Activated naive CD4-positive, alpha-beta T cell treated with anti-CD3 and anti-CD28 coated beads, Interleukin-2, amount 10 ng/mL, durations not matched to agents 7 days and 5 days (primary cell): Measurements from ENCODE around the gene DCLK1.

Experiments used
- CTCF ChIA-PET: fragments of 350-600 bp; sonication (Branson Sonifier 250); formaldehyde crosslinking; loops from one replicate; lab custom pipeline; 2021; ENCODE audit warnings: antibody characterized with exemption; lab: Charles Lee
- DNase-seq: peaks from one replicate; pipeline ENCODE4 v3.0.0-alpha.2; 2020
- H3K27ac Mint-ChIP-seq: one replicate; pipeline ENCODE4 v1.8.0; 2021; ENCODE audit warnings: mild to moderate bottlenecking, moderate library complexity, mixed read lengths
- H3K27me3 Mint-ChIP-seq: one replicate; pipeline ENCODE4 v1.8.0; 2021; ENCODE audit warnings: mild to moderate bottlenecking, mixed read lengths
- H3K36me3 Mint-ChIP-seq: one replicate; pipeline ENCODE4 v1.8.0; 2021; ENCODE audit warnings: mixed read lengths
- H3K4me1 Mint-ChIP-seq: one replicate; pipeline ENCODE4 v1.8.0; 2021; ENCODE audit warnings: mixed read lengths
- H3K4me3 Mint-ChIP-seq: one replicate; pipeline ENCODE4 v1.8.0; 2021; ENCODE audit warnings: mild to moderate bottlenecking, moderate library complexity, mixed read lengths
- H3K9me3 Mint-ChIP-seq: one replicate; pipeline ENCODE4 v1.8.0; 2021; ENCODE audit warnings: mixed read lengths

Gene DCLK1

GRCh38 chr13:35908226-35908625, 223.0 kb downstream of the DCLK1 start:
- Mint-ChIP-seq H3K4me3 (no peak overlapping the region), H3K9me3 (peaks cover 4% of the 10 kb centered on the region), H3K4me1 (no peaks in the 10 kb centered on the region), H3K27me3 (no peaks in the 10 kb centered on the region), H3K27ac (no peak overlapping the region), H3K36me3 (no peaks in the 10 kb centered on the region)
- DNase-seq = no peak
- CTCF ChIA-PET = no interaction called here

GRCh38 chr13:35906636-35907035, 224.5 kb downstream of the DCLK1 start:
- Mint-ChIP-seq H3K27ac (no peak overlapping the region), H3K9me3 (peaks cover 4% of the 10 kb centered on the region), H3K4me1 (no peaks in the 10 kb centered on the region), H3K36me3 (no peaks in the 10 kb centered on the region), H3K4me3 (no peak overlapping the region), H3K27me3 (no peaks in the 10 kb centered on the region)
- CTCF ChIA-PET = no interaction called here
- DNase-seq = no peak

GRCh38 chr13:35903075-35903474, 228.1 kb downstream of the DCLK1 start:
- CTCF ChIA-PET = no interaction called here
- Mint-ChIP-seq H3K4me1 (no peaks in the 10 kb centered on the region), H3K27me3 (no peaks in the 10 kb centered on the region), H3K9me3 (no peaks in the 10 kb centered on the region), H3K36me3 (no peaks in the 10 kb centered on the region), H3K4me3 (no peak overlapping the region), H3K27ac (no peak overlapping the region)
- DNase-seq = no peak

DNA sequence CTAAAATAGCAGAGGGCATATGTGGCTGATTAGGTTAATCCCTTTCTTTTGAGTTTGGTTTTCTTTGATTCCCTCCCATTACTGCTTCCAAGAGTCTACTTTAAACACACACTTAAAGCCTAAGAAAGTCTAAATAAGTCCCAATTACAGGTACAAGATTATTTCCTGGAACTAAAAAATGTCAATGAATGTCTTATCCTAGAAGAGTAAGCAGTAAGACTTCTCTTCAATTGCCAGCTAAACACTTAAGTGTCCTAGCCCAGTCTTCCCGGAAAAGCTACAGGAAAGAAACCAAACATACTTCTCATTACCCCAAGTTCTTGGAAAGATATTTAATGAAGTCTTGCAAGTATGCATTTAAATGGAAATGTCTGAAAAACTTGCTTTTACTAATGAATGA, 233.1 kb downstream of the DCLK1 start:
- Mint-ChIP-seq H3K4me1 (no peaks in the 10 kb centered on the region), H3K27me3 (no peaks in the 10 kb centered on the region), H3K9me3 (peaks cover 2% of the 10 kb centered on the region), H3K36me3 (no peaks in the 10 kb centered on the region), H3K4me3 (no peak overlapping the region), H3K27ac (no peak overlapping the region)
- CTCF ChIA-PET = no interaction called here
- no peak for DNase-seq

DNA sequence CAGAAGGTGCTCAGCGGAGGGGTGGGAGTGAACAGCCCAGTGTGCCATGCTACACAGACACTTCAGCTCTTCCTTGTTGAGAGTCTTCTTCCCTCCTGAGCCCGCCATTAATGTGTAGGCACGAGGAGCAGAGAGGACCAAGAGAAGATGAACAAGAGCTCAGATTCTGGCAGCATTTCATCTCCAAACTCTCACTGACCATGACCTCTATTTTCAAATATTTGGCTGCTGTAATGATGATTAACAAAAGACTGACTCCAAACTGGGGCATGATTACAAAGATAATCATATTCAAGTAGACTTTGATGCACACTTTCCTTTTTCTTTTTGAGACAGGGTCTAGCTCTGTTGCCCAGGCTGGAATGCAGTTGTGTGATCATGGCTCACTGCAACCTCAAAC, 236.5 kb downstream of the DCLK1 start:
- H3K4me3 Mint-ChIP-seq = no peak overlapping the region
- H3K36me3 Mint-ChIP-seq = no peaks in the 10 kb centered on the region
- peaks cover 2% of the 10 kb centered on the region for H3K9me3 Mint-ChIP-seq

GRCh38 chr13:35892837-35893814, 238.1 kb downstream of the DCLK1 start:
- Mint-ChIP-seq H3K27me3 (no peaks in the 10 kb centered on the region), H3K4me1 (no peaks in the 10 kb centered on the region), H3K4me3 (no peak overlapping the region), H3K36me3 (no peaks in the 10 kb centered on the region), H3K27ac (no peak overlapping the region), H3K9me3 (peaks cover 2% of the 10 kb centered on the region)
- CTCF ChIA-PET = no interaction called here
- DNase-seq = no peak

More for the DNA sequence above, 236.5 kb downstream of the DCLK1 start:
- no peak overlapping the region for H3K27ac Mint-ChIP-seq
- H3K27me3 Mint-ChIP-seq = no peaks in the 10 kb centered on the region
- H3K4me1 Mint-ChIP-seq = no peaks in the 10 kb centered on the region
- CTCF ChIA-PET = interaction anchor here (0.5 kb wide), 1 partner anchor 727 kb away, joined by 3 read pairs; no protein-coding TSS in a partner anchor
- no peak for DNase-seq

DNA sequence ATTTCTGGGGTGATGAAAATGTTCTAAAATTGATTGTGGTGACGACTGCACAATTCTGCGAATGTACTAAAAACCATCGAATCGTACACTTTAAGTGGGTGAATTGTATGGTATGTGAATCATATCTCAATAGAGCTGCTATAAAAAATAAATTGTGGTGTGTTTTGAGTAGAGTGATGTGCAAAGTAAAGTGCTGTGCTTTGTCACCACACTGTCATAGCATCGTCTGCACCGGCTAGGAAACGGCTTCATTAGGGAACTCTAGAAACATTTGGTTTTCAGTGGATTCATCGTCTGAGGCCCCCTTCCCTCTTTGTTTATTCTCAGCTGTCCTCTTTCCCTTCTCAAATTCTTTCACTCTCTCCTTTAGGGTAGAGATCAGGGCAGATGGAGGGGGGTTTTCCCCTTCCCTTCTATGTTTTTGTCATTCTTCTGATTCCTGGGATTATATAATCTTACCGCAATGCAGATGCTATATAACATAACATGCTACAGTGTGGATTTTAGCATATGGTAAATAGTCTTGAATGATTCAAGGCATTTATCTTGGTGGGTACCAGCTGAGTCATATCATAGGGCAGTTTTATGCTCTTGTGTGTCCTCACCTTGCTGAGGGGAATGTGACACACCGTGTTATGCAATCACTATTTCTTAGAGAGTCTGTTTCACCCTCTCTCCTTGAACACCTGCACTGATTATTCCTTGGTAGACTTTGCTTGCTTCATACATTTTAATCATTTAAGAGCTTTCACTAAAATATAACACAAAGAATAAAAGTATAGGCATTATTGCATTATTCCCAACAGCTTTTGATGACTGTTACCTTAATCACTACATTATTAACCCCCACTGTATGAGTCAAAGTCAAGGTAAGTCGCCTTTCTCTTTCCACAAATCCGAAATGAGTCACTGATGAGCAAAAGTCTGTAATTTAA, 239.4 kb downstream of the DCLK1 start:
- CTCF ChIA-PET = no interaction called here
- no peaks in the 10 kb centered on the region for H3K36me3 Mint-ChIP-seq
- peaks cover 1% of the 10 kb centered on the region for H3K9me3 Mint-ChIP-seq
- H3K4me3 Mint-ChIP-seq = no peak overlapping the region
- H3K27ac Mint-ChIP-seq = no peak overlapping the region
- no peaks in the 10 kb centered on the region for H3K4me1 Mint-ChIP-seq
- H3K27me3 Mint-ChIP-seq = no peaks in the 10 kb centered on the region
- no peak for DNase-seq

GRCh38 chr13:35889560-35889959, 241.6 kb downstream of the DCLK1 start:
- Mint-ChIP-seq H3K4me3 (no peak overlapping the region), H3K27me3 (no peaks in the 10 kb centered on the region), H3K36me3 (no peaks in the 10 kb centered on the region), H3K9me3 (no peaks in the 10 kb centered on the region), H3K4me1 (no peaks in the 10 kb centered on the region), H3K27ac (no peak overlapping the region)
- CTCF ChIA-PET = no interaction called here
- DNase-seq = no peak

DNA sequence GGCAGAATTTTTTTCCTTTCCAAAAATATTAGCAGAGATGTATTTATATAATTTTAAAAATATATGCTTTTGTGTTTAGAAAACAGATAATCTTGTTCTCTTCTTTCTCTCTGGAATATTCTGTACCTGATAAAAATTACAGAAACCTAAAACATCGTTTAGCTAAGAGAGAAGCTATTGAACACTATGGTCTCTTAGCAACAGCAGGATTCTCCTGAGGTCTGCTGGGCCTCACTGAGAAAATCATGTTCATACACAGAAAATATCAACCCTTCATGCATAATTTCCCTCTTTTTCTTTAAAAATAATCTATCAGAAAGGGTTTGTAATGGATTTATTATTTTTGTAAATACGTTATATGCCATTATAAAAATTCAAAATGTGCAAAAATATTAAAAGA, 242.2 kb downstream of the DCLK1 start:
- no peaks in the 10 kb centered on the region for H3K9me3 Mint-ChIP-seq
- no peaks in the 10 kb centered on the region for H3K4me1 Mint-ChIP-seq
- no peak overlapping the region for H3K27ac Mint-ChIP-seq
- no peak for DNase-seq
- H3K4me3 Mint-ChIP-seq = no peak overlapping the region
- H3K27me3 Mint-ChIP-seq = no peaks in the 10 kb centered on the region
- no peaks in the 10 kb centered on the region for H3K36me3 Mint-ChIP-seq
- CTCF ChIA-PET = no interaction called here

DNA sequence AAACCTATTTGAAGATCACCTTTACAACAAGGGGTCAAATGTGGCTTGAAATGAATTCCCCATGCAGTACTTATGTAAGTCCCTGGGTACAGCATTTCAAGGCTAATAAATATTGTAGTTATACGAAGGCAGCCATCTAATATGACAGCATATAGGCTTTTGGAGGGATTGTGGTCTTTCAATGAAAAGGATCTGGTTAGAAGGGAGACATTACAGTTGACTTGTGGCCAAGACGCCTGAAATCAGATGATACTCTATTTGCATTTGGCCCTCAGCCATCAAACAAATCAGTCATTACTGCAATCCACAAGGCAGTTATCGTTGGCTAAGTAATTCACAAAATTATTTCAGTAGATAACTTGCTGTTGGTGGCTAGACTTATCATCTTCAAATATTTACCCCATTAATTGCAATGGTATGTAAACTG, 242.7 kb downstream of the DCLK1 start:
- Mint-ChIP-seq H3K4me1 (no peaks in the 10 kb centered on the region), H3K4me3 (no peak overlapping the region), H3K9me3 (no peaks in the 10 kb centered on the region), H3K27me3 (no peaks in the 10 kb centered on the region), H3K36me3 (no peaks in the 10 kb centered on the region), H3K27ac (no peak overlapping the region)
- DNase-seq = no peak
- CTCF ChIA-PET = no interaction called here

DNA sequence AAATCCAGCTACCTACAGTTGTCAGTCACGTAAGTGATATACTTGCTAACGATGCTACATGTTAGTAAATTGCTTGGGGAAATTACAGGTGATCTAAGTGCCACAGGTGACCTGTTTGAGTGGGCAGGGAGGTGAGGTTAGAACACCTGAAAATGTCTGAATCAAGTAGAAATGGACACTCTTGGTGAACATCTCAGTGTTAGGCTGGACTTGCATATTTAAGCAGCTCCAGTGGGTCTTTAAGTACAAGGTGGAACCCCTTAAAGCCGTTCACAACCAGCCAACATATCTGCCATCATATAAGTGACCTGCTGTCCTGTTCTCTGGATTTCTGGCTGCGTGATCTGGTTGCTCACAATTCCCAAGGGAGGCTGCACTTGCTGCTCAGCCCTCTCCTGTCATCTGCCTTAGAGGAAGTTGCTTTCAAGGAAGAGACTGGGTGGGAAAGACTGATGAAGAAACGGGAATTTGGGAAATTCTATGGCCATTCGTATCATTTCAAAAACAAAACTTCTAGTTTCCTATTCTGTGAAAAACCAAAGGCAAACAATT, 244.0 kb downstream of the DCLK1 start:
- H3K4me1 Mint-ChIP-seq = no peaks in the 10 kb centered on the region
- H3K27me3 Mint-ChIP-seq = no peaks in the 10 kb centered on the region
- no peak for DNase-seq
- H3K36me3 Mint-ChIP-seq = no peaks in the 10 kb centered on the region
- H3K9me3 Mint-ChIP-seq = peaks cover 3% of the 10 kb centered on the region
- no peak overlapping the region for H3K4me3 Mint-ChIP-seq
- CTCF ChIA-PET = no interaction called here
- H3K27ac Mint-ChIP-seq = no peak overlapping the region

DNA sequence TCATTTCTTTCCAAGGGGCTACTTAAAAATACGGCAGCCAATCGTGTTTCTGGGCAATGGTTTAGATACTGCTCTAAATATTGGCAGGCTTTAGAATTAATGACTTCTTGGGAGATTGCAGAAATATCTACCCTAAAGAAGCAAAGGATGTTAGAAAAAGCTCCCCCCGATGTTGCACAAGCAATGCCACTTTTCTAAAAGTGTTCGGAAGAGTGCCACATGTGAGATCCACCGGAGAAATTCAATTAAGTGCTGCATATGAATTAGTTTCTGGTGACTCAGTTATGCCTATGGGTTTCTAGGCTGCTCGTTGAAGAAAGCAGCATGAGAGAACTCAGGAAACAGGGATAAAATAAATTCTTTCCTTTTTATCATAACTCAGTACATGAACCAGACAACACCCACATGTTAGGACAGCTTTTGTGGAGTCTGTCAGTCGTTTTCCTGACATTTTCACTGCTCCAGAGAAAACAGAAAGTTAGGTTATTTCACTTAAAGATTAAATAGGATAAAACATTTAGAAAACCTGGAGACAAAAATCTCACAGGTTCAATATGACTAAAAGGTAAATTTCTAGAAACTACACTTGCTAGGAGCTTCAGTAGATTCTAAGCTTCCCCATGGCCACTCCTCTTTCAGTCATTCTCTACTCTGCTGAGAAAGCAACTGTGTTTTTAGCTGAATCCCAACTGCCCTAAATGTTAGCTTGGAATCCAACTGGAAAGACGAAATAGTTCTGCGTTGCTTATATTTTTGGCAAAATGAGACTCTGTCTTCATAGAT, 244.7 kb downstream of the DCLK1 start:
- Mint-ChIP-seq H3K9me3 (peaks cover 3% of the 10 kb centered on the region), H3K36me3 (no peaks in the 10 kb centered on the region), H3K27me3 (no peaks in the 10 kb centered on the region), H3K27ac (no peak overlapping the region), H3K4me3 (no peak overlapping the region), H3K4me1 (no peaks in the 10 kb centered on the region)
- DNase-seq = no peak
- CTCF ChIA-PET = no interaction called here

- Mint-ChIP-seq H3K27me3 (no peaks in the 10 kb centered on the region), H3K9me3 (peaks cover 3% of the 10 kb centered on the region), H3K4me3 (no peak overlapping the region), H3K4me1 (no peaks in the 10 kb centered on the region), H3K27ac (no peak overlapping the region), H3K36me3 (no peaks in the 10 kb centered on the region)
- DNase-seq = no peak
- CTCF ChIA-PET = no interaction called here
Measured at GRCh38 chr13:35884211-35884760, 246.9 kb downstream of the DCLK1 start.
